HG03103 (cell line): Measurements from ENCODE around the gene ZNF319.
"Not testable (repeated sequence)": the region's sequence is repeated elsewhere in the genome, so short reads cannot be mapped to it uniquely, and the experiment has no call there.

Experiments
- ATAC-seq: cut with Tn5 transposase; IDR thresholded peaks from one replicate; pipeline ENCODE4 v1.9.1; 2021; ENCODE audit warnings: low read depth; ENCODE audit not compliant: unreplicated experiment

The ZNF319 gene

GRCh38 chr16:57979006-57979585 is 21.4 kb downstream of the ZNF319 start:
- no peak for ATAC-seq

- ATAC-seq = not testable (repeated sequence)
Measured at GRCh38 chr16:57978070-57978465, 22.4 kb downstream of the ZNF319 start.

GRCh38 chr16:57977418-57978069 is 22.9 kb downstream of the ZNF319 start:
- no peak for ATAC-seq

DNA sequence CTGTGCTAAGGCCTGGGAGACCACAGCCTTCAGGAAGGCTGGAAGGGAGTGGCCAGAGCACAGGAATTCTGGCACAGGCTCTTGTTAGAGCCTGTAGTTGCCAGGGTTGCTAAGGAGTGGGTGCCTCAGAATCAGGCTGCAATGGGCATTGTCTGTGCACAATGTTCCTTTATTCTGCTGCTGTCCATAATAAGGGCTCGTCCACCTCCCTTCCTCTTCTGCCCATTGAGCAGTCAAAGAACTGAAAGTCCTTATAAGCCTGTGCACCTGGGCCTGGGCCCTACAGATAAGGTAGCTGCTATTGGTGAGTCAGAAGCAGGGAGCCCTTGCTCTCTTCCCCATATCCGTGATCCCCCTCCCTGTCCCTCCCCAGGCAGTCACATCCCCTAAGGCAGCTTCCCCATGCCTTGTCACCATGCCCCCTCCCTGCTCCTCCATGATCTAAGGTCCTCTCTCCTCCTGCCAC is 24.1 kb downstream of the ZNF319 start:
- no peak for ATAC-seq

- ATAC-seq = no peak
Measured at GRCh38 chr16:57972306-57972705, 28.2 kb downstream of the ZNF319 start.

DNA sequence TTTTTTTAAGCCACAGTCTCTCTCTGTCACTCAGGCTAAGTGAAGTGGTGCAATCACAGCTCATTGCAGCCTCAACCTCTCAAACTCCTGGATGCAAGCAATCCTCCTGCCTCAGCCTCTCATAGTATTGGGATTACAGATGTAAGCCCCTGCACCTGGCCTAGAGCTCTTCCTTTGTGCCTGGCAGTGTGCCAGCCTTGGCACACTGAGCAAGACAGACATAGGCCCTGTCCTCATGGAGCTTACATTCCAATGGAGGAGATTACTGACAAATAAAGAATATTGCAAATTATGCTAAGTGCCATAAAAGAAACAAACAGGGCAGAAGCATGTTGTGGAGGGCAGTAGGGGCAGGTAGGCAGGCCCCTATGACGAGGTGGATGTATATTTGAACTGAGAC is 28.6 kb downstream of the ZNF319 start:
- no peak for ATAC-seq

DNA sequence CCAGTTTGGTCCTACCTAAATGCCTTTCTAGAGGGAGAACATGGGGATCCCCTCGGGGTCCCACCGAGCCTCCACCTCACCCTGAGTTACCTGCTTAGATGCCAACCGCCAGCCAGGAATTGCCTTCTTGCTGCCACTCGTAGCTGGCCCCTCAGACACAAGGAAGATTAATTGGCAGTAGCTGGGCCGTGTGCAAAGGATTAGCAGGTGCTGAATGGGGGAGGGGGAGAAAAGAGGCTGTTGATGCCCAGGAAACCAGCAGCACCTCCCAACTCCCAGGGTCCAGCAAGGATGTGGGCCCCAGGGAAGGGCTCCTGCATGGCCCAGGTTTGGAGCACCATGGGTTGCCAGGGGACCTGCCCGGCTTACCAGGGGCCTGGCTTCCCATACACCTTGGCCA is 29.5 kb downstream of the ZNF319 start, which contains the start of gene CNGB1:
Gene CNGB1 (minus strand): TSS at position 159 of the 400 bp plus-strand sequence. CDS start 3,842 bp downstream, outside the sequence.
- no peak for ATAC-seq

DNA sequence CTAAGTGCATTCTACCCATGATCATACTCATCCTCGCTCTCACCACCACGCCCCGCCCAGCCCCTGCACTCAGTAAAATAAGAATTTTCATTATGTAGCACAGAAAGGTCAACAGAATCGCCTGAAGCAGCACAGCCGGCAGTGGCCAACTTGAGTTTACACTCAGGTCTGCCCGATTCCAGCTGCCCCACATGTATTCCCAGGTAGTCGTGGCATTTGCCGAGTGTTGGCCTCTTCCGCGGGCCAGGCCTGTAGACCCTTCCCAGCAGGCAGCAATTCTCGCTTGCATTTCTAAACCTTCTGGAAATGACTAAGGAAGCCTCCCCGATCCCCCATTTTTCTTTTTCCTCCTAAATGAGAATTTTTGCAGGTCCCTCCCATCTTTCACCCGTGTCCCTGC is 30.2 kb downstream of the ZNF319 start:
- no peak for ATAC-seq

GRCh38 chr16:57969451-57970123 is 30.9 kb downstream of the ZNF319 start:
- no peak for ATAC-seq

DNA sequence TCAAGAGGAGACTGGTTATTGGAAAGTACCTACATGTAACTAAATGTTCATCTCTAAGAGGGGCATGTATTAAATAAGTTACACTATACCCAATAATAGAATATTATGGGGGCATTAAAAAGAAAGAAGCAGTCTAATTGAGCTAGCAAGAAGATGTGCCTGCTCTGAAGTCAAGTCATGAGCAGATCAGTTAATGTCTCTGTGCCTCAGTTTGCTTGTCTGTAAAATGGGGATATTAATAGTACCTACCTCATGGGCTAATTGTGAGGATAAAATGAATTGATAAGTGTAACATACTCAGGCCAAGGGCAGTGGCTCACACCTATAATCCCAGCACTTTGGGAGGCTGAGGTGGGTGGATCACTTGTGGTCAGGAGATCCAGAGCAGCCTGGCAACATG is 32.6 kb downstream of the ZNF319 start:
- ATAC-seq = no peak

DNA sequence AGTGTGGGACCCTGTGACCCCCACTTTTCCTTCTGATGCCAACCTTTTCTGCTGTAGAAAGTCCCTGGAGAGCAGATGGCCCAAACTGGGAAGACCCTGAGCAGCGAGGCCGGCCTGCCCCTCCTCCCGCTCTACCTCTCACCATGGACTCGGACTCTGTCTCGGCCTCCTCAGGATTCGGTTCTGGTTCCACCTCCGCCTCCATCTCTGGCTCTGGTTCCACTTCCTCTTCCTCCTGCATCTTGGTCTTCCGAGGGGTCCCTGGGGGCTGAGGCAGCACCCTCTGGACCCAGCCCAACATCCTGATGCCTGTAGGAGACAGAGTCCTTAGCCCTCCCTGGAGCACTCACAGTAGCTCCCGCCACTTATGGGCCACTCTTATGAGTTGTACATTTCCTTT is 33.5 kb downstream of the ZNF319 start:
- ATAC-seq = no peak

DNA sequence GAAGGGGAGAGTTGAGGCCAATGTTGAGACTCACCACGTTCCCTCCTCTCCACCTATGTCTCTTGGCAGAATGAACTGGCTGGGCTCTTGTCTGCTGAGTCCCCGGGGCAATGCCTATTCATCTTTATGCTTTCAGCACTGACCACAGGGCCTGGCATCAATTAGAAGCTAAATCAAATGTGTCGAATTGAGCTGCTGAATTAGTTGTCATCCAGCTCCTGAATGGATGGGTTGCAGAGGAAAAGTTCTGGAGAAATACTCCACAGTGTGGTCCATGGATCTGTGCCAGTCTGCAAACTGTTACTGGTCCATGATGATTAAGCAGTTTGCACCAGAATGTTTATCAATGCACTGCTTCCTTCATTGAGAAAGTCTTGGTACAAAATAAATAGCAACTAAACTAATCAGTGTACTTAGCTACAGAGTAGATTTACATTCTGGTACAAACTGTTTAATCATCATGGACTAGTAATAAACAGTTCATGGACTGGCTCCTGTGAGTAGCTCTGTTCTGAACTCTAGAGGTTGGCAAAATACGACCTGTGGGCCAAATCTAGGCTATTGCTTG is 34.2 kb downstream of the ZNF319 start:
- ATAC-seq = no peak

GRCh38 chr16:57964157-57964700 is 36.2 kb downstream of the ZNF319 start:
- no peak for ATAC-seq

DNA sequence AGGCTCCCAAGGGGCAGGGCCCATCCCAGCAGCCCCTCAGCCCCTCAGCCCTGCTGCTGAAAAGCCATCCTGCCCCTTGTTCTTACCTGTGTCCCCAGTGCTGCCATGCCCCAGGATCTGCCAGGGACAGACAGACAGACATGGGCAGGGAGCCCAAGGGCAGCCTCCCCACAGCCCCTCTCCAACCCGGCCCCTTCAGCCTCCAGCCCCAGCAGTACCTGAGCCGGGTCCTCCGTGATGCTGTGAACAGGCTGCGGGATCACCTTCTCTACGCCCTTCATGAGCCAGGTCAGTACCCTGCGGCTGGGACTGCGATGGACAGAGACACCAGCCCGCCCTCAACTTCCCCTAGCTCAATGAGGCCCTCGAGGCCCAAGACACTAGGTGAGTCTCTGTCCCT is 37.7 kb downstream of the ZNF319 start:
- no peak for ATAC-seq

DNA sequence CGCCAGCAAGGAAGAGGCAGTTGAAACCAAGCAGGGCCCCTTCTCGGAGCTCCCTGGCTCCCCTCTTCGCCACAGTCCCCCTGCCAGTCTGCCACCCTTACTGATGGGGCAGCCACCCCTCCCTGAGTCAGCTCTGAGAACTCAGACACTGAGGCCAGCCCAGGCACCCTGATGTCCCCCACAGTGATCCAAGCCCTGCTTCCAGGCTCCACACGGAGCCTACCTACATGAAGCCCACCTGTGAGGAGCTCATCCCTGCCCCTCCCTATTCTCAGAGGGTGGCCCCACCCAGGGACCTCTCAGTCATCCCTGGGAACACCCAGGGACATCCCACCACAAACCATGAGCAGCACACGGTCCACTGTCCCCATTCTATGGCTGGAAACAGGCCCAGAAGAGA is 38.4 kb downstream of the ZNF319 start:
- no peak for ATAC-seq

DNA sequence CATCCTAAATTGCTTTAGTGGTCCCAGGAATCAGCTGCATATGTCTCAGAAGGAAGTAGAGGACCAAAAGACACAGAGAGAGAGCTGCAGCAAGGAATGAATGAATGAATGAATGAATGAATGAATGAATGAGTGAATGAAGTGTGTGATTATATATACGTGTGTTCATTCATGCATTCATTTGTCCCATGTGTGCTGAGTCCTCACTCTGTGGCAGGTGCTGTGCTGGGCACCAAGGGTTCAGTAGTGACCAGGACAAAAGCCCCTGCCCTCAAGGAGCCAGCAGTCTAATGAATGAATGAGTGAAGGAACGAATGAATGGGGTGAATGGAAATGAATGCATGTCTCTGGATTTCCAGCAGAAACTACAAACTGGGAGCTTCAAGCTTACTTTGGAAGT is 38.9 kb downstream of the ZNF319 start:
- ATAC-seq = no peak

GRCh38 chr16:57960826-57961472 is 39.5 kb downstream of the ZNF319 start:
- no peak for ATAC-seq

DNA sequence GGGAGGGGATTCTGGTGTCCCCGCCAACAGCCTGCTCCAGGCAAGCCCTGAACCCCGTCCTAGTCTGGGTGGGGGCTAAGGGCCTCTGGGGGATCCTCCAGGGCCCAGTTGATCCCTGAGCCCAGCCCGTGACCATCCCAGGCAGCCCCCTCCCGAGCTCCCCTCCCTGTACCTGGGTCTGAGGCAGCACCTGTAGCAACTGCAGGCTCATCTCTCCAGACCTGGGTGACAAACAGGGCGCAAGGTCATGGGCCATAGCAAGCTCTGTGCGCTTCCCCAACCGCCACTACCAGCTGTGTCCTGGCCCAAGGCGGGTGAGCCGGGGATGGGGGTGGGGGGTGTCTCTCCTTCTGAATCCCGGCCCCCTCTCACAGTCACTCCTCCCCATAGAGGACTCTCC is 40.2 kb downstream of the ZNF319 start:
- no peak for ATAC-seq

DNA sequence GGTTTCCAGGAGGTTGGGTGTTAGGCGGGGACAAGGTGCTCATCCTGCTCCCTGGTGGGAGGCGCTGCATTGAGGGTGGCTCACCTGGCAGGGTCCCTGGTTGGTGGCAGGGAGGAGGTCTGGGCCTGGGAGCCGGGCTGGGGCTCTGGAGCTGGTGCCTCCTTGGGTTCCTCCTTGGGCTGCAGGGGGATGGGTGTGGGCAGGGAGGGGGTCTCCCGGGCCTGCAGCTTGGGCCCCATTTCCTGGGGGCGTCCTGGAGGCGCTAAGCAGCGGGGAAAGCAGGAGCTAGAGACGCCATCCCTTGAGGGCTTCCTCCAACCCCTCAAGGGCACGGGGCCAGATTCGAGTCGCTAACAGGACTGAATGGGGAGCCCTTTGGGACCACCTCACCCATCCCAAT is 40.7 kb downstream of the ZNF319 start:
- no peak for ATAC-seq

GRCh38 chr16:57959121-57959520 is 41.4 kb downstream of the ZNF319 start:
- ATAC-seq = no peak

DNA sequence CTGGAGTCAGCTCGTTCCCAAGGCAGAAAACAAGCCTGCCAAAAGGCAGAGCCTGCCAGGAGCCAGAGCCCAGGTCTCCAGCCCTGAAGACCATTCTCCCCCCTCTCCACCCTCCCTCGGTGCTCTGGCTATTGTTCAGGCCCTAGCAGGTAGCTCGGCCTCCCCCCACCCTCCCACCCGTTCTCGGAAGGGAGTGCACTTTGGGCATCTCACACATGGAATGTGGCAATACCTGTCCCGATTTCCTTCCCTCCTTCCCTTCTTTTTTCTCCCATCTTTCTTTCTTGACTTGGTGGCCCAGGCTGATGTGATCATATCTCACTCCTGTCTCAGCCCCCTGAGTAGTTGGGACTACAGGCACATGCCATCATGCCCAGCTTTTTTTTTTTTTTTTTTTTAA is 41.9 kb downstream of the ZNF319 start:
- ATAC-seq = no peak
